MV-4-11 (cell line): ENCODE measurements around the gene ATG16L2.
"Not testable (repeated sequence)": the region's sequence is repeated elsewhere in the genome, so short reads cannot be mapped to it uniquely, and the experiment has no call there.

ENCODE experiments used
- DNase-seq: peaks from one replicate; lab custom pipeline; 2025; lab: John Stamatoyannopoulos, UW

ATG16L2 gene

DNA sequence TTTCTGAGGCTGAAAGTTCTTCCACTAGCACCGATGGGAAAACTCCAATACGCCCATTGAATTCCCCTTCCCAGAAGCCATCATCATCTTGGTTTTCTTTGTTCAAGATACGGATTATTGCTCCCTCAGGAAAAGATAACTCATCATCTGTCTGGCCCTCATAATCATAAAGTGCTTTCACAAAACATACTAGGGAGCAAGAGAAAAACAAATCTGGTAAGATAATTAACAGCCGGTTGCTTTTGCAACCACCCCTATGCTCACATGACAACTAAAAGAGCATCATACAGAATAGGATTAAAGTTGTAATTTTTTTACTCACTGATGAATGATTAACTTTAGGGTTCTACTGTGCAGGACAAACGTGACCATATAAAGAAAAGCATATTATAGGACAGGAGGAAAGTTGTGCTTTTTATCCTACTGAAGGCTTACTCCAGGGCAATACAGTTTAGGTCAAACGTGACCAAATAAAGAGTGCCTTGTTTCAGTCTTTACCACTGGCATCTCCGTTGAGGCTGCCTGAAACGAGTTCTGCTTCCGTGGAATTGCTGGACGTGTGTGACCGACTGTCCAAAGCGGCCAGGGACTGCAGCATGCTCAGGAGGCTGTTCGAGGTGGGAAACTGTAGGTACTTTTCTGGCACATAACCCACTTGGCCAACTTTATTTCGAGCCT is 28.6 kb downstream of the ATG16L2 start:
- no peak for DNase-seq

DNA sequence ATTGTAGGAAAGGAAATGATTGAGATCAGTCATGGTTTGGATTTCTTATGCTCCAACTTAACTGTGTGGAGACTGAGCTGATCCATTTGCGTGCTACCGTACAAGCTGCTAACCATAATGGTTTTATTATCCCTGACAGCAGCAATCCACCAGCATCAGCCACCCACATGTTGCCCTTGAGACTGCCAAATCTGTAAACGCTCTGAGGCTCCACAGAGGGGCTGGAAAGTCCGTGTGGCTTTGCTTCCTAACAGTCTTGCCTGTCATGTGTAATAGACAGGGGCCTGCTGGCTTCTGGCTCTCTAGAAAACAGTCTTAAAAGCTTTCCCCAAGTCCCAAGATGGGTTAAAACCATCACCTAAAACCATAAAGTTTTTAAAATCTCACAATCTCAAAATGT is 30.1 kb downstream of the ATG16L2 start:
- no peak for DNase-seq

GRCh38 chr11:72848846-72849466 is 34.7 kb downstream of the ATG16L2 start:
- peak; percentile 34 for DNase-seq

- DNase-seq = no peak
Measured at GRCh38 chr11:72850832-72851231, 36.6 kb downstream of the ATG16L2 start.

DNA sequence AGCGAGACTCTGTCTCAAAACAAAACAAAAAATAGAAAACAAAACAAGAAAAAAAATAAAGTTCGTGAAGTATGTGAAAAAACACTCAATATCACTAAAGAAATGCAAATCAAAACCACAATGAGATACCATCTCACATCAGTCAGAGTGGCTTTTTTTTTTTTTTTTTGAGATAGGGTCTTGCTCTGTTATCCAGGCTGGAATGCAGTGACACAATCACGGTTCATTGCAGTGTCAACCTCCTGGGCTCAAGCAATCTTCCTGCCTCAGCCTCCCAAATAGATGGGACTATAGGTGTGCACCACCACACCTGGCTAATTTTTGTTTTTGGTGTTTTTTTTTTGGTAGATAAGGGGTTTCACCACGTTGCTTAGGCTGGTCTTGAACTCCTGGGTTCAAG is 37.5 kb downstream of the ATG16L2 start:
- no peak for DNase-seq

DNA sequence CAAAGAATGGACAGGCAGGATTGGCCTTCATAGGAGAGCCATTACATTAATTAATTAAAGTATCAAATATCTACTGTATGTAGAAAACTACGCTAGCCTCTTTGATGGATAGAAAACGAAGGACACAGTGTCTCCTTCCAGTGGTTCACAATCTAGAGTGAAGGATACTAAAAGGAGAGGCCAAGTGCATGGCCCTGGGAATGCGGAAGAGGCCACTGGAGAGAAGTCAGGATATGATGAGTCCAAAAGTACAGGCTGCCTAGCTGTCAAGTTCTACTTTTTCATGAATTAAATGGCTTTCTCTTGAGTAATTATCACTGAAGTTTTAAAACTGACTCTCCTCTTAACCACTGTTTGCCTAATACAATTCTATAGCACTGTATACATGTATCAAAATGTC is 41.9 kb downstream of the ATG16L2 start:
- DNase-seq = no peak

GRCh38 chr11:72856551-72857345 is 42.5 kb downstream of the ATG16L2 start:
- DNase-seq = no peak

GRCh38 chr11:72858267-72858666 is 44.1 kb downstream of the ATG16L2 start:
- not testable (repeated sequence) for DNase-seq

- DNase-seq = no peak
Measured at GRCh38 chr11:72859126-72859525, 44.9 kb downstream of the ATG16L2 start.

- DNase-seq = no peak
Measured at GRCh38 chr11:72860010-72860409, 45.8 kb downstream of the ATG16L2 start.

DNA sequence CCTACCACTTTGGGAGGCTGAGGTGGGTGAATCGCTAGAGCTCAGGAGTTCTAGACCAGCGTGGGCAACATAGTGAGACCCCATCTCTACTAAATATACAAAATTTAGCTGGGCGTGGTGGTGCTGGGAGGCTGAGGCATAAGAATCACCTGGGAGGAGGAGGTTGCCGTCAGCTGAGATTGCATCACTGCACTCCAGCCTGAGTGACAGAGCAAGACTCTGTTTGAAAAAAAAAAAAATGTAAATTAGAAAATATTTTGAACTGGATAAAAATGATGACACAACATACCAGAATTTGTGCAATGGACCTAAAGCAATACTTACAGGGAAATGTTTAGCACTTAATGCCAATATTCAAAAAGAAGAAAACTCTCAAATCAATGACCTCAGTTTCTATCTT is 46.4 kb downstream of the ATG16L2 start:
- DNase-seq = no peak

DNA sequence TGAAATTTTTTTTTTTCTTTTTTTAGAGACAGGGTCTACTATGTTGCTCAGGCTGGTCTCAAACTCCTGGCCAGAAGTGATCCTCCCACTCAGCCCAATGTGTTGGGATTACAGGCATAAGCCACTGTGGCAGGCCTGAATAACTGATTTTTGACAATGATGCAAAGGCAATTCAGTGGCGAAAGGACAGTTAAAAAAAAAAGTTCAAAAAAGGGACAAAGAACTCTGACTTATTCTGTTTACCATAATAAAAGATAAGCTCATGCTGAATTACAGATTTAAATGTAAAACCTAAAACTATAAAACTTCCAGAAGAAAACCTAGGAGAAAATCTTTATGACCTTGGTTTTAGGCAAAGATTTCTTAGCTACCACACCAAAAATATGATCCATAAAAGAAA is 48.9 kb downstream of the ATG16L2 start:
- peak; percentile 34 for DNase-seq

DNA sequence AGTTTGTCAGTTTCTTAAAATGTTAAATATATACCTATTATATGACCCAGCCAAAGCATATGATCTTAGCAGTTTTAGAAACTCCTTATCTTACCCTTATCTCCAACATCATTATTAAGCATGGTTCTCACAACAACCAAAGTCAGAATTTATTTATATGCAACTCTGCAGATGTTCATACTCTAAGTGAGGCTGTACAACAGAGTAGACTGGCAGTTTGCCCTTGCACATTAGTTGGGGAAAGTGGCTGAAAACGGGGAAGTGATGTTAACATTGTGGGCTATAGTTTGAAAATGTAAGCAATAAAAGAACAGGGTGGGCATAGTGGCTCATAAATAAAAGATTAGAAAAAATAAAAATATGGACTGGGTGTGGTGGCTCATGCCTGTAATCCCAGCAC is 49.7 kb downstream of the ATG16L2 start:
- DNase-seq = peak; percentile 57

GRCh38 chr11:72864702-72865655 is 50.8 kb downstream of the ATG16L2 start:
- no peak for DNase-seq

- no peak for DNase-seq
Measured at GRCh38 chr11:72867970-72868369, 53.8 kb downstream of the ATG16L2 start.

GRCh38 chr11:72869831-72870230 is 55.6 kb downstream of the ATG16L2 start:
- DNase-seq = no peak

GRCh38 chr11:72871119-72871518 is 56.9 kb downstream of the ATG16L2 start:
- no peak for DNase-seq

GRCh38 chr11:72872012-72872411 is 57.8 kb downstream of the ATG16L2 start:
- DNase-seq = no peak

DNA sequence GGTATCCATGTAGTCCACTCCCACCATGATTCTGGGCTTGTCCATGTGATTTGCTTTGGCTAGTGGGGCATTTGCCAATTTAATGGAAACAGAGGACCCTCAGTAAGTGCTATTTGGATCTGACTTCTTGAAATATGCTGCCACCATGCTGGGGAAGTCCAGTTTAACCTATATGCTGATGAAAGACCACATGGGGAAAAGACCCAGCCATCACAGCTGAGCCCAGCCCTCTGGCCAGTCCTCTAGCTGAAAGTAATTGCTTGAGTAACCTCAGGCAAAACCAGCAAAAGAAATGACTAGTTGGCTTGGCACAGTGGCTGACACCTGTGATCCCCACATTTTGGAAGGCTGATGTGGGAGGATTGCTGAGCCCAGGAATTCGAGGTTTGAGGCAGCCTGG is 61.5 kb downstream of the ATG16L2 start:
- DNase-seq = no peak

DNA sequence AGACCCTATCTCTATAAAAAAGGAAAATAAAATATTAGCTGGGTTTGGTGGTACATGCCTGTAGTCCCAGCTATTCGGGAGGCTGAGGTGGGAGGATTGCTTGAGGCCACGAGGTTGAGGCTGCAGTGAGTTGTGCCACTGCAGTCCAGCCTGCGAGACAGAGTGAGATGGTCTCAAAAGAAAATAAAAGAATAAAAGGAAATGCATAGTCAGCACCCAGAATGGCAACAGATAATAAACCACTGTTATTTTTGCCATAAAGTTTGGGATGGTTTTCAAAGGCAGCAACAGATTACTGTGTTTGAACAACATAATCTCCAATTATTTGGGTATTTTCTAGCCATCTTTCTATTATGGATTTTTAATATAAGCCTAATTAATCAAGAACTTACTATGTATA is 61.9 kb downstream of the ATG16L2 start:
- no peak for DNase-seq
